Fibroblast of skin of right quadriceps (primary cell): Measurements from ENCODE around the gene ACTL6B.

Experiments used
- DNase-seq: peaks from one replicate; pipeline ENCODE4 v3.0.0-alpha.2; 2013

Gene ACTL6B

DNA sequence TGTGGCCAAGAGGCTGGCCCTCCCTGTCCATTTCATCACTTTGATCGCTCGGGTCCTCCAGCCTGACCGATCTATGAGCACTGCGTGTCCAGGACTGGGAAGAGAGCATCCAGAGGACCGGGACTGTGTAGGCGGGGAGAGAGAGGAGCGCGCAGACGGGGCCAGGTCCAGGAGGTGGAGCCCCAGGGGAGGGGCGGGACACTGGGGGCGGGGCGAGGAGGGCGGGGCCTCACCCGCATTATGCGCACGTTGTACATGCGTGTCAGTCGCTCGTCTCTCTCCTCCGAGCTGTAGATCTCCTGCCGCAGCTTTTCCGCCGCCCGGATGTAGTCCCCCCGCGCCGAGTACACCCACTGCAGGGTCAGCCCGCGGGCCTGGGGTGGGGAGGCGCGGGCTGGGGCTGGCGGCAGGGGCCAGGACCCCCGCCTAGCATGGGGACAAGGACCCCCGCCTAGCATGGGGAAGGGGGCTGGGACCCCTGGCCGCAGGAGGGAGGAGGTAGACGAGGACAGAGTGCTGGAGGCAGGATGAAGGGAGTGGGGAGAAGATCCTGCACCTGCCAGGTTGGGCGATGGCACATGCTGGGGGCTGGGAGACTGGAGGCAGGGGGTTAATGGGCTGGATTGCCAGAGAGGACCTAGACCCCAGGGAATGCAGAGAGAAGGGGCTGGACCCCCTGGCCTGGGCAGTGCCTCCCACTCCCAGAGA is 29.6 kb downstream of the ACTL6B start:
- peak; percentile 84 for DNase-seq

GRCh38 chr7:100626055-100626454 is 30.2 kb downstream of the ACTL6B start:
- DNase-seq, result no peak

DNA sequence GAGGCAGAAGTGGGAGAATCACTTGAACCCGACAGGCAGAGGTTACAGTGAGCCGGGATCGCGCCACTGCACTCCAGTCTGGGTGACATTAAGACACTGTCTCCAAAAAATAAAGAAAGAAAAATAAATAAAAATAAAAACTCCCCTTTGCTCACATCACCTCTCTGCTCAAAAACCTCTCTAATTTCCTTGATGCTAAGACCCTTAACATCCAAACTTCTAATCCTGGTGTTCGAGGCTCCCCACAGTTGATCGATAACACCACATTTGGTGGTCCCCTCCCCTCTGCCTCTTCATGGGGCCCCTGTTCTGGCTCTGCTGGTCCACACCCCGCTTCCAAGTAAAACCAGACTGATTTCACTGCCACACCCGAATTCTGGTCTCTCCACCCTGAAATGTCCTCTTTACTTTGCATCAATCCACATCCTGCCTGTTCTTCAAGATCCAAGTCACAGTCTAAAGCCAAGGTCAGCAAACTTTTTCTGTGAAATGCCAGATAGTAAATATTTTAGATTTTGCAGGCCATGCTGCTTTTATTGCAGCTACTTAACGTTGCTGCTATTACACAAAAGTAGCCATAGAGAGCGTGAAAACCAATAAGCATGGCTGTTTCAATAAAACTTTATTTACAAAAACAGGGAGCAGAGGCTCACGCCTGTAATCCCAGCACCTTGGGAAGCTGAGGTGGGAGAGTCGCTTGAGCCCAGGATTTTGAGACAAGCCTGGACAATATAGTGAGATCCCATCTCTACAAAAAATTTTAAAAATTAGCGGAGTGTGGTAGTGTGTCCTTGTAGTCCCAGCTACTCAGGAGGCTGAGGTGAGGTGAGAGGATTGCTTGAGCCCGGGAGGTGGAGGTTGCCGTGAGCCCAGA is 32.1 kb downstream of the ACTL6B start:
- no peak for DNase-seq

DNA sequence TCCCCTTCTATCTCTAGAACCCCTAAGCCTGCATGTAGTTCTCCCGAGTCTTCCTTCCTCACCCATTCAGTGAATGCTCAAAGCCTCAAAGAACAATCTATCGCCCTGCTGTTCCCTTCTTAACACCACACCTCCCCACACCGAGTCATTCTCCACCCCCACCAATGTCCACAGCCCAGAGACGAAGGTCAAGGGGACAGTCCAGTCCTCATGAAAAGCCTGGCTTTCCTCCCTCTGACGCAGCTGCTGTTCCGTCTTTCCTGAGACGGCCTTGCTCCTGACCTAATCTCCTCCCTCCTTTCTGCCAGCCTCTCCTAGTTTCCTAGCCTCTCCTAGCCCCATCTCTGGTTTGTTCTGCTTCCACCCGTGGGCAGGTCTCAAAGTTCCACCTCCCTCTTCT is 34.7 kb downstream of the ACTL6B start:
- no peak for DNase-seq

DNA sequence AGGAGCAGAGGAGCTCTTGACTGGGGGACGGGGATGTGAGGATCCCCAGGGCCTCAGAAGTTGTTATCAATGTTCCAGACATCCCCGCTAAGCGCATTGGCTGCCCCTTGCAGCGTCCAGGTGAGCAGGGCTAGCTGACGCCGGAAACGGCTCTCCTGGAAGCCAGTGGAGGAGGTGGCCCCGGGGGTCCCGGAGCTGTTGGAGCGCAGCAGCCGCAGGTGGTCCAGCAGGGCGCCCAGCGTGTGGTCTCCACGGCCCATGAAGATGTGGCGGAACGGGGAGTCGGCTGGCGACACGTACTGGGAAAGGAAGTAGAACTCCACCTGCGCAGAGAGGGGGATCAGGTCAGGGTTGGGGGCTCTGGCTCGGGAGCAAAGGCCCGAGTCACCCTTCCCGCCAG is 35.4 kb downstream of the ACTL6B start:
- no peak for DNase-seq

DNA sequence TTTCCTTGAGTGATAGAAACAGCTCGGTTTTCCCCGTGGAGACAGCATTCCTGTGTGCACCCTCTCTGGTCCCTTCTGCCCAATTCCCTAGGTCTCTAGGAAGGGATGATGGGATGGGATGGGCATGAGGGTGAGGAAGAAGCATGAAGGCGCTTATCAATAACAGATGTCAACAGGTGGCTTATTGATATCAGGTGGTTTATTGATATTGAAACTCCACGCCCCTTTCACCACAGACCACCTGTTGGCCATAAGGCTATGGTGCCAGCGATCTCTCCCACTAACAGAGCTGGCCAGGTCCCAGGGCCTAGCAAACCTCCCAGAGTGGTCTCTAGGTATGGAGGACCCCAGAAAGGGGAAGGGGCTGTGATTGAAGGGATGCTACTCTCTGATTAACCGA is 36.0 kb downstream of the ACTL6B start:
- DNase-seq, result no peak

DNA sequence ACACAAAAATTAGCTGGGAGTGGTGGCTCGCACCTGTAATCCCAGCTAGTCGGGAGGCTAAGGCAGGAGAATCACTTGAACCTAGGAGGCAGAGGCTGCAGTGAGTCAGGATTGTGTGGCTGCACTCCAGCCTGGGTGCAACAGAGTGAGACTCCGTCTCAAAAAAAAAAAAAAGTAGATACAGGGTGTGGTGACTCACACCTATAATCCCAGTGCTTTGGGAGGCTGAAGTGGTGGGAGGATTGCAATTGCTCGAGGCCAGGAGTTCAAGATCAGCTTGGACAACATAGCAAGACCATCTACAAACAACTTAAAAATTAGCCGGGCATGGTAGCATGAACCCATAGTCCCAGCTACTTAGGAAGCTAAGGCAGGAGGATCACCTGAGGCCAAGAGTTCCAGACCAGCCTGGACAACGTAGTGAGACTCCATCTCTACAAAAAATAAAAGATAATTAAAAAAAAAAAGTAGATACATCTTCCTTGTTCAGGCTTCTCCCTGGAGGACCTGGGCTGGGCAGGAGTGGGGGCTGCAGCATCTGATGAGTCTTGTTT is 41.9 kb downstream of the ACTL6B start:
- no peak for DNase-seq

DNA sequence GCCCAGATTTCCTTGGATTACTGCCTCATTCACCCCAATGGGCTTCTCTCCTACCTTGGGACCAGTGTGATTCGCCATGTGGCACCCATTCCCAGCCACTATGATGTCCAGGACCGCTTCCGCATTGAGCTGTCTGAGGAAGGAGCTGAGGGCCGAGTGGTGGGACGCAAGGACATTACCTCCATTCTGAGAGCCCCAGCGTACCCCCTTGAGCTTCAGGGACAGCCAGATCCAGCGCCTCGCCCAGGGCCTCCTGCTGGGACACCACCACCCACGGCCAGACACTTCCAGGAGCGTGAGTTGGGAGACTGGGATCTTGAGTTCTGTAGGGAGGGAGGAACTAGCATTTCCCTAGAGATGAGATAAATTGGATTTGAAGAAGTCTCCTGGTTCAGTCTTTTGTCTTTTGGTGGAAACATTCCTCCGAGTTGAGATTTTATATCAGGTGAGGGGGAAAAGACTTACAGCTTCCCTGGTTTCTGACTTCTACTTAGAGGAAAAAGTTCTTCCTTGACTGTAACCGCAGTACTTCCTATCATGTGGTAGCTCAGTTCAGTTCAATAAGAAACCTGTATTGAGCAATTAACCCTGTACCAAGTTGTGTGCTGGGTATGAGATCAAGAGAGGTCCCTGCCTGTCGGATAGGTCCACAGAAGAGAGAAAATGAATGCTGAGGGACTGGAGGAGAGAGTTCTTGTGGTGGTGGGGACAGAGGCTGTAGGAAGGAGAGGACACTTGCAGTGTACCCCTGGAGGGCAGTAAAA is 42.7 kb downstream of the ACTL6B start:
- no peak for DNase-seq

DNA sequence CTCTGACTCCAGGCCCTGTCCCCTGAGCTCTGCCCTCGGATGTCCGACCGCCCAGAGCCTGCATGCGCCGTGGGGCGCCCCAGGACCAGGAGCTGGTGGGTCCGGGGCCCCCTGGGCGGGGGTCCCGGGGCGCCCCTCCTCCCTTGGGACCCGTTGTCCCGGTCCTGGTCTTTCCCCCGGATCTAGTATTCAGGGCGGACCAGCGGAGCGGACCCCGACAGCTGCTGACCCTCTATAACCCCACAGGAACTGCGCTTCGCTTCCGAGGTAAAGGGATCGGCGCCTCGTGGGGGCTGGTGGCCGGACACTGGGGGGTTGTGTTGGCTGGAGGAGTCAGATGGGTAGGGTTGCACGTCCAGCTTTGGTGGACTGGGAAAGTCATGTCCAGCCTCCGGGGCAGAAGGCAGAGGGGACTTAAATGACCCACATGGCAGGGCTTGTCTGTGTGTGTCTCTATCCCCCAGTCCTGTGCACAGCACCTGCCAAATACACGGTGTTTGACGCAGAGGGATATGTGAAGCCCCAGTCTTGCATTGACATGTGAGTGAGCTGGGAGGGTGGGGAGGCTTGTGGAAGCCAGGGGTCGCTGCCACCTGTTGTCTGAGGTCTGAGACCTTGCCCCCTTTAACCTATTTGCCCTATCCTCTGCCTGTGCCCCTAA is 43.4 kb downstream of the ACTL6B start:
- no peak for DNase-seq

GRCh38 chr7:100611983-100612729 is 44.1 kb downstream of the ACTL6B start, which contains the start of gene MOSPD3:
Gene MOSPD3, plus strand, starts transcription at chr7:100612540. Its CDS starts 252 bp downstream, at chr7:100612792.
- peak; percentile 99 for DNase-seq

DNA sequence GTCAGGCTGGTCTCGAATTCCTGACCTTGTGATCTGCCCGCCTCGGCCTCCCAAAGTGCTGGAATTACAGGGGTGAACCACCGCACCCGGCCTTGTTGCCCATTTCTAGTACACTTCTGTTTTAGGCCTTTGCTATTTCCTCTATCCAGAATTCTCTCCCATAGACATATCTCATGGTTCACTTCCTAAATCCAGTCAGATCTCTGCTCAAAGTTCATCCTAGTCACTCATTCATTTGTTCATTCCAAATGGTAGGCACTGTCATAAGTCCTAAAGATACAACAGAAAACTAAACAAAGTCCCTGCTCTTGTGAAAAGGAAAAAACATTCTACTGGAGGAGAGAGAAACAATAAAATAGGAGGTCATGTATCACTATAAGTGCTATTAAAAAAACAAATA is 46.3 kb downstream of the ACTL6B start:
- no peak for DNase-seq

DNA sequence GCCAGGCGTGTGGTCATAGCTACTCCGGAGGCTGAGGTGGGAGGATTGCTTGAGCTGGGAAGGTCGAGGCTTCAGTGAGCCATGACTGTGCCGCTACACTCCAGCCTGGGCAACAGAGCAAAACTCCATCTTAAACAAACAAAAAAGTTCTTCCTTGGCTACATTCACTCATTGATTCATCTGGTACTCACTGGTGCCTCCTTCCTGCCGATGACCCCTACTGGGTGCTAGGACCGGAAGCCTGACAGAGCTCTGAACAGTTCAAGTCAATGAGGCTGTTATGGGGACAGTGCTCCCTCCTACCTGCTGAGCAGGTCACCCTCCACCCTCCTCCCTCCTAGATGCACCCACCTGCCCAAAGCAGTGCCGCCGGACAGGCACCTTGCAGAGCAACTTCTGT is 49.1 kb downstream of the ACTL6B start:
- DNase-seq, result no peak

DNA sequence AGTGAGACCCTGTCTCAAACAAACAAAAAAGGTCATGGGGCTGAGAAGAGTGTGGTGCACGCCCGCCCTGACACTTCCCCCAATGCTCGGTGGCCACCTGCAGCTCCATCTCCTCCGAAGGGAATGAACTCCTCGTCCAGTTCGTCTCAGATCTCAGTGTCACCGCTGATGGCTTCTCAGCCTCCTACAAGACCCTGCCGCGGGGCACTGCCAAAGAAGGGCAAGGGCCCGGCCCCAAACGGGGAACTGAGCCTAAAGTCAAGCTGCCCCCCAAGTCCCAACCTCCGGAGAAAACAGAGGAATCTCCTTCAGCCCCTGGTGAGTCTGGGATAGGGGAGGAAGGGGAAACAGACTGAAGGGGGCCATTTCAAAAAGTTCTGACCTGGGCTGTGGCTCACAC is 49.9 kb downstream of the ACTL6B start:
- DNase-seq, result no peak

DNA sequence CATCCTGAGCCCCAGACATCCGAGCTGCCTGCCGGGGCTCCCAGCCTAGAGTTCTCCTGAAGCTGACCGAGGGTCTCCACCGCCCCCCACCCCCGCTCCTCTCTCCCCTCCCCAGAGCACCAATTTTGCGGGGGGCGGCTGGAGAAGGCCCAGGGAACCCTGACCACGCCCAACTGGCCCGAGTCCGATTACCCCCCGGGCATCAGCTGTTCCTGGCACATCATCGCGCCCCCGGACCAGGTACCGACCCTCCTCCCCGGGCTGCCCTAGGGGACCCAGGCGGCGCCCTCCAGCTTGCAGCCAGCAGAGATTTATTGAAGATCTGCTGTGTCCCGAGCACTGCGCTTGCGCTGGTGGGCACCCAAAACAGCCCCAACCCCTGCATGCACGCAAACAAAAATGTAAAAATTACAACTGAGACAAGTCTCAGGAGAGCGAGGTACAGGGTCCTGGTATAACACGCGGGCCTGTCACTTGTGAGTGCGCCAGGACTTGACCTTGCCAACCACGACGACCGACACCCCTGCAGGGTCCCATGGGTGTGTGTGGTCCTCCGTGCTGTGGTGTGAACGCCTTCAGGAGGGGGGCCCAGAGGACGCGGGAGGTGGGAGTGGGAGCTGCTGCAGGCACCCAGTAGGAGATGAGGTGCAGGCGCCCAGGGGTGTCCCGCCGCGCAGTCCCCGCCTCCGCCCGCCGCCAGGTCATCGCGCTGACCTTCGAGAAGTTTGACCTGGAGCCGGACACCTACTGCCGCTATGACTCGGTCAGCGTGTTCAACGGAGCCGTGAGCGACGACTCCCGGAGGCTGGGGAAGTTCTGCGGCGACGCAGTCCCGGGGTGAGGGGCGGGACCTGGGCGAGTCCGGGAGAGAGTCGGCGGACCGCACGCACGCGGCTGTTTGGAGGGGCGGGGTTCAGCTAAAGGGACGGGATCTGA is 51.0 kb downstream of the ACTL6B start:
- DNase-seq, result no peak

DNA sequence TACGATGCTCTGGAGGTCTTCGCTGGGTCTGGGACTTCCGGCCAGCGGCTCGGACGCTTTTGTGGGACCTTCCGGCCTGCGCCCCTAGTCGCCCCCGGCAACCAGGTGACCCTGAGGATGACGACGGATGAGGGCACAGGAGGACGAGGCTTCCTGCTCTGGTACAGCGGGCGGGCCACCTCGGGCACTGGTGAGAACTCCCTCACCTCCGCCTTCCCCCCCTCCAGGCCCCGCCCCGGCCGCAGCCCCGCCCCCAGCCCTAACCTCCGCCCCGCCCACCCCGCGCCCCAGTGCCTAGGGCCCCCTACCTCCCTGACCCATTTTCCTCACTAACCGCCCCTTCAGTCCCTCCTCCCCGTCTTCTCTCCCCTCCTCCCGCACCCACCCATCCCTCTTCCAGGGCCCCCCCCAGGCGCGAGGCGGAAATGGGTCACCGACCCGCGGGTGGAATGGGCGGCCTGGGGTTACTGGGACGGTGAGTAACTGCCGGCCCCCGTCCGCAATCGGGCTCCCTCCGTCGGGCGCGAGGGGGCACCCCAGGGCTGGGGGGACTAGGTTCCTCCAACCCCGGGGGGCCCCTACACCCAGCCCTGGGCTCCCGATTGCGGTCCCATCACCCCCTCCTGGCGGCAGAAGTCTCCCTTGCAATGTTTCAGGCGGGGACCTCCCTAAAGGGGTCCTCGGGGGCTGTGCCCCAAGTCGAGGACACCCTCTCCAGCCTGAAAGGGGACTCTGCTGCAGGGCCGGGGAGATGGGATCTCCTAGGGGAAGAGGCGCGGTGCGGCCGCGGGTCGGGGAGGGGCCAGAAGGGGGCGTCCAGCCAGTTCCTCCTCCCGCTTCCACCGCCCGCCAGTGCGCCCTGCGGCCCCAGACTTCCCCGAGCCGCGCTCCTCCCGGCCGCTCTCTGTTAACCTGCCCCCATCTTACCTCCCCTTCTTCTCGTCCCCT is 51.9 kb downstream of the ACTL6B start:
- DNase-seq, result peak; percentile 86

- DNase-seq, result peak; percentile 54
Observed at GRCh38 chr7:100603726-100604027, 52.6 kb downstream of the ACTL6B start.

DNA sequence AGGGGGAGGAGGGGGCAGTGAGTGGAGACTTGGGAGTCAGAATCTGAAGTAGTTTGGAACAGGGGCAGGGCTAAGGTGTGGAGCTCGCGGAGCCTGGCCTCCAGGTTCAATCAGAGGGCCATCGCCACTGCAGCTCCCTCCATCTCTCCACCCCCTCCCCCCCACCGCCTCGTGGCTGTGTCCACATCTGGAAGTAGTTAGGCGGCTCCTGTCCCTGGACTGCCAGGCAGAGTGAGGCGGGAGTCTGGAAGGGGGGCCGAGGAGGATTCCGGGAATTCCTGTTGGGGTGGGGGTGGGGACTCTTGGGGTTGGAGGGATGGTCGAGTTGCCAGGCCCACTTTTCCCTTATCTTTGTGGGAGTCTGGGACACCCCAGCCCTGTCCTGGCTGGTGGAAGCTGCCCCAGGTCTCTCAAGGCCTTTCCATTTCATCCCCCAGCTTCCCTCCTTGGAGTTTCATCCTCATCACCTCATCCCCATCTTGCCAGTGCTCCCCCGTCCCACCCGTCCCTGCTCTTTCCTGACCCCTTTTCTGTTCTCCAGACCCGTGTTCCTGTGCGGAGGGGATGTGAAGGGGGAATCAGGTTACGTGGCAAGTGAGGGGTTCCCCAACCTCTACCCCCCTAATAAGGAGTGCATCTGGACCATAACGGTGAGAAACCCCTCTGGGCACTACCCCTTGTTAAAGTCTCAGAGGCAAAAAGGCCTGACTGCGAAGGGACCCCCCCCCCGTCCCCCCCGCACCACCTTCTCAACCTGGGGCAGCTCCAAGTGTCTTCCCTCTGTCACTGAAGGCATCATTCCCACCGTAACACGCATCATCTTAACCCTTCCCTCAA is 53.1 kb downstream of the ACTL6B start:
- peak; percentile 97 for DNase-seq

DNA sequence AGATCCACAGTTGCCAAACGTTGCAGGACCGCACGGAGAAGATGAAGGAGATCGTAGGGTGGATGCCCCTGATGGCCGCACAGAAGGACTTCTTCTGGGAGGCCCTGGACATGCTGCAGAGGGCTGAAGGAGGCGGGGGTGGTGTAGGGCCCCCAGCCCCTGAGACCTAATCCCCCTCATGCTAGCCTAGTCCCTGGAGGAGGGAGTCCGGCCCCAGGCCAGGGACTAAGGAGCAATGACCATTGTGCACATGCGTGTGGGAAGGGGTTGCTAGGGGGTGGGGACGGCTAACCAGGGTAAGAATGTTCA is 55.6 kb downstream of the ACTL6B start:
- no peak for DNase-seq
